Astrocyte (in vitro differentiated cells and primary cell): Measurements from ENCODE around the gene LDAH. TPM values are rescaled to one million over a fixed set of nuclear protein-coding genes. Genes with fewer than 3 reads are reported as not detected.

ENCODE experiments used
- DNase-seq: peaks from one replicate; pipeline ENCODE4 v3.0.0-alpha.2; 2010; ENCODE audit warnings: low read depth
- FAIRE-seq: peaks from 2 replicates; lab custom pipeline; 2011; peaks lifted over from hg19 to GRCh38; lab: Jason Lieb, UNC
- H2AFZ ChIP-seq: 2 replicates; pipeline ENCODE4 v1.6.0; 2012; ENCODE audit warnings: low read depth, low read length, inconsistent platforms
- H3K27ac ChIP-seq: 2 replicates; pipeline ENCODE4 v1.5.1; 2011; ENCODE audit warnings: low read depth, low read length, inconsistent platforms
- H3K27me3 ChIP-seq: 2 replicates; pipeline ENCODE4 v1.6.0; 2011; ENCODE audit warnings: low read length, inconsistent platforms; ENCODE audit not compliant: insufficient read depth
- H3K36me3 ChIP-seq: 2 replicates; pipeline ENCODE4 v1.5.1; 2011; ENCODE audit warnings: low read length, inconsistent platforms; ENCODE audit not compliant: insufficient read depth
- H3K4me1 ChIP-seq: 2 replicates; pipeline ENCODE4 v1.5.1; 2011; ENCODE audit warnings: low read length, inconsistent platforms; ENCODE audit not compliant: insufficient read depth
- H3K4me2 ChIP-seq: 2 replicates; pipeline ENCODE4 v1.6.0; 2012; ENCODE audit warnings: low read length, inconsistent platforms
- H3K4me3 ChIP-seq: 2 replicates; pipeline ENCODE4 v1.5.1; 2011; ENCODE audit warnings: low read depth, mild to moderate bottlenecking, low read length, inconsistent platforms; ENCODE audit not compliant: insufficient read depth
- H3K79me2 ChIP-seq: 2 replicates; pipeline ENCODE4 v1.6.0; 2012; ENCODE audit warnings: mild to moderate bottlenecking, low read length, inconsistent platforms; ENCODE audit not compliant: insufficient read depth
- H3K9ac ChIP-seq: 2 replicates; pipeline ENCODE4 v1.6.0; 2012; ENCODE audit warnings: mild to moderate bottlenecking, low read length, inconsistent platforms
- H3K9me3 ChIP-seq: 2 replicates; pipeline ENCODE4 v1.5.1; 2012; ENCODE audit warnings: low read depth, mild to moderate bottlenecking, low read length, inconsistent platforms; ENCODE audit not compliant: insufficient read depth
- H4K20me1 ChIP-seq: 2 replicates; pipeline ENCODE4 v1.6.0; 2012; ENCODE audit warnings: low read length, inconsistent platforms; ENCODE audit not compliant: insufficient read depth
- H3K27ac Mint-ChIP-seq: one replicate; pipeline ENCODE4 v1.8.0; 2021; ENCODE audit warnings: mild to moderate bottlenecking, mixed read lengths; ENCODE audit not compliant: unreplicated experiment
- H3K27me3 Mint-ChIP-seq: one replicate; pipeline ENCODE4 v1.8.0; 2021; ENCODE audit warnings: low read depth, mixed read lengths; ENCODE audit not compliant: unreplicated experiment
- H3K36me3 Mint-ChIP-seq: one replicate; pipeline ENCODE4 v1.8.0; 2021; ENCODE audit warnings: low read depth, mixed read lengths; ENCODE audit not compliant: unreplicated experiment
- H3K4me1 Mint-ChIP-seq: one replicate; pipeline ENCODE4 v1.8.0; 2021; ENCODE audit warnings: low read depth, mixed read lengths; ENCODE audit not compliant: unreplicated experiment
- H3K4me3 Mint-ChIP-seq: one replicate; pipeline ENCODE4 v1.8.0; 2021; ENCODE audit warnings: mild to moderate bottlenecking, moderate library complexity, mixed read lengths; ENCODE audit not compliant: unreplicated experiment
- H3K9me3 Mint-ChIP-seq: one replicate; pipeline ENCODE4 v1.8.0; 2021; ENCODE audit warnings: mild to moderate bottlenecking, mixed read lengths; ENCODE audit not compliant: unreplicated experiment
- CTCF ChIP-seq: IDR thresholded peaks from 2 replicates; pipeline ENCODE4 v1.5.1; 2011; ENCODE audit warnings: low read depth, mild to moderate bottlenecking, inconsistent platforms, low read length, moderate library complexity; ENCODE audit not compliant: insufficient read depth
- EZH2 ChIP-seq: IDR thresholded peaks from 2 replicates; pipeline ENCODE4 v1.6.1; 2012; ENCODE audit warnings: mild to moderate bottlenecking, low read length, inconsistent platforms; ENCODE audit not compliant: insufficient read depth
- total RNA-seq: library from RNA; stranded (reverse); gene quantifications from 2 replicates; pipeline ENCODE4 v1.2.1, GENCODE V29; 2021

Gene LDAH
- total RNA-seq, 1 donor from 2014 or later, result 19.3 TPM

GRCh38 chr2:20669562-20670314, 153.2 kb downstream of the LDAH start:
- peak overlapping the region; percentile 50 for H3K4me2 ChIP-seq

GRCh38 chr2:20668871-20669475, 153.9 kb downstream of the LDAH start:
- Histone ChIP-seq H3K36me3 (no peaks in the 10 kb centered on the region), H3K27ac (no peak overlapping the region), H3K9ac (no peak overlapping the region), H3K27me3 (peaks cover 92% of the 10 kb centered on the region), H3K4me3 (no peak overlapping the region), H3K9me3 (no peaks in the 10 kb centered on the region), H4K20me1 (peaks cover 16% of the 10 kb centered on the region), H2AFZ (no peak overlapping the region), H3K4me2 (peak overlapping the region; percentile 50), H3K4me1 (peaks cover 6% of the 10 kb centered on the region), H3K79me2 (no peaks in the 10 kb centered on the region)
- Mint-ChIP-seq H3K9me3 (peaks cover 6% of the 10 kb centered on the region), H3K4me3 (no peak overlapping the region), H3K27ac (no peak overlapping the region), H3K27me3 (peaks cover 70% of the 10 kb centered on the region), H3K4me1 (peaks cover 2% of the 10 kb centered on the region), H3K36me3 (no peaks in the 10 kb centered on the region)
- TF ChIP-seq EZH2 (no peak), CTCF (no peak)
- FAIRE-seq (no peak), DNase-seq (no peak)

More at GRCh38 chr2:20669562-20670314, 153.2 kb downstream of the LDAH start:
- Histone ChIP-seq H3K36me3 (no peaks in the 10 kb centered on the region), H3K4me3 (no peak overlapping the region), H3K27me3 (peaks cover 85% of the 10 kb centered on the region), H3K9me3 (no peaks in the 10 kb centered on the region), H3K27ac (no peak overlapping the region), H2AFZ (no peak overlapping the region), H3K4me1 (peaks cover 8% of the 10 kb centered on the region), H3K9ac (no peak overlapping the region), H3K79me2 (no peaks in the 10 kb centered on the region), H4K20me1 (peaks cover 14% of the 10 kb centered on the region)
- H3K27ac Mint-ChIP-seq, result no peak overlapping the region
- no peak overlapping the region for H3K4me3 Mint-ChIP-seq
- no peak for TF ChIP-seq CTCF
- TF ChIP-seq EZH2, result peak; percentile 99
- H3K36me3 Mint-ChIP-seq, result no peaks in the 10 kb centered on the region
- H3K9me3 Mint-ChIP-seq, result peaks cover 6% of the 10 kb centered on the region
- H3K27me3 Mint-ChIP-seq, result peaks cover 62% of the 10 kb centered on the region
- FAIRE-seq, result no peak
- DNase-seq, result no peak
- peaks cover 2% of the 10 kb centered on the region for H3K4me1 Mint-ChIP-seq

- Histone ChIP-seq H4K20me1 (peaks cover 16% of the 10 kb centered on the region), H3K4me2 (no peak overlapping the region), H3K27me3 (peaks cover 92% of the 10 kb centered on the region), H3K36me3 (no peaks in the 10 kb centered on the region), H3K27ac (no peak overlapping the region), H3K9me3 (no peaks in the 10 kb centered on the region), H3K4me1 (peaks cover 6% of the 10 kb centered on the region), H3K9ac (no peak overlapping the region), H3K4me3 (no peak overlapping the region), H3K79me2 (no peaks in the 10 kb centered on the region), H2AFZ (no peak overlapping the region)
- DNase-seq (no peak), FAIRE-seq (no peak)
- Mint-ChIP-seq H3K4me3 (peak overlapping the region; percentile 76), H3K4me1 (peaks cover 2% of the 10 kb centered on the region), H3K9me3 (peaks cover 6% of the 10 kb centered on the region), H3K36me3 (no peaks in the 10 kb centered on the region), H3K27ac (no peak overlapping the region), H3K27me3 (peaks cover 72% of the 10 kb centered on the region)
- TF ChIP-seq CTCF, result no peak
- TF ChIP-seq EZH2, result no peak
Observed at GRCh38 chr2:20668451-20668850, 154.4 kb downstream of the LDAH start.
